Embryonic facial prominence (tissue), 1 donor: ENCODE data around the gene DEFB124.
"Not testable (repeated sequence)": the region's sequence is repeated elsewhere in the genome, so short reads cannot be mapped to it uniquely, and the experiment has no call there.

Experiments
- DNase-seq: peaks from one replicate; pipeline ENCODE4 v3.0.0-alpha.2; 2016; ENCODE audit errors: extremely low spot score

The DEFB124 gene

GRCh38 chr20:31488115-31488514 lies 13.2 kb upstream of the DEFB124 start:
- no peak for DNase-seq

- peak; percentile 20 for DNase-seq
Measured at GRCh38 chr20:31485450-31486339, 10.8 kb upstream of the DEFB124 start.

- no peak for DNase-seq
Measured at GRCh38 chr20:31484001-31484400, 9.1 kb upstream of the DEFB124 start.

GRCh38 chr20:31476643-31477215 lies 1.8 kb upstream of the DEFB124 start:
- DNase-seq, result no peak

- DNase-seq, result no peak
Measured at GRCh38 chr20:31476294-31476585, 1.3 kb upstream of the DEFB124 start.

- DNase-seq, result no peak
Measured at GRCh38 chr20:31475472-31476293, 756 bp upstream of the DEFB124 start.

GRCh38 chr20:31474097-31474436 lies 860 bp downstream of the DEFB124 start:
- no peak for DNase-seq

- no peak for DNase-seq
Measured at GRCh38 chr20:31473331-31474096, 1.4 kb downstream of the DEFB124 start.

- no peak for DNase-seq
Measured at GRCh38 chr20:31472395-31473330, 2.3 kb downstream of the DEFB124 start.

- not testable (repeated sequence) for DNase-seq
Measured at GRCh38 chr20:31470946-31471345, 4.0 kb downstream of the DEFB124 start.

- no peak for DNase-seq
Measured at GRCh38 chr20:31454361-31454760, 20.6 kb downstream of the DEFB124 start.

- DNase-seq, result no peak
Measured at GRCh38 chr20:31452575-31452974, 22.4 kb downstream of the DEFB124 start.

GRCh38 chr20:31449511-31450414 lies 25.2 kb downstream of the DEFB124 start:
- DNase-seq, result no peak

GRCh38 chr20:31446084-31446819 lies 28.7 kb downstream of the DEFB124 start:
- DNase-seq, result no peak

GRCh38 chr20:31440012-31440659 lies 34.8 kb downstream of the DEFB124 start, which contains the start of gene DEFB123:
Gene DEFB123, plus strand, starts transcription at chr20:31440632. Its CDS starts 67 bp downstream, at chr20:31440699.
- no peak for DNase-seq

GRCh38 chr20:31430568-31431115 lies 44.3 kb downstream of the DEFB124 start:
- DNase-seq, result no peak

GRCh38 chr20:31427576-31427975 lies 47.4 kb downstream of the DEFB124 start:
- DNase-seq, result not testable (repeated sequence)
